GM12878 (cell line): ENCODE measurements around the gene DHCR7. TPM values are rescaled to one million over a fixed set of nuclear protein-coding genes. Genes with fewer than 3 reads are reported as not detected.

Experiments used
- ATAC-seq: fragments of 200-7000 bp; cut with Tn5 transposase; 3 replicates; pipeline ENCODE4 v1.9.1; 2020; ENCODE audit warnings: mild to moderate bottlenecking, moderate library complexity
- BruUV-seq: library from RNA; stranded (reverse); fragments of 400-500 nt; replicated peaks from 2 replicates; lab custom pipeline; 2021; lab: Mats Ljungman, UMichigan
- CTCF ChIA-PET: fragments of 300-600 bp; sonication (Branson Sonifier 250); formaldehyde crosslinking; extraction: SDS; loops from one replicate; lab custom pipeline; 2021; ENCODE audit warnings: inconsistent platforms; lab: Yijun Ruan, JAX
- POLR2A ChIA-PET: fragments of 350-600 bp; formaldehyde crosslinking; extraction: SDS; loops from one replicate; lab custom pipeline; 2021; ENCODE audit warnings: inconsistent platforms; lab: Charles Lee
- RAD21 ChIA-PET: fragments of 300-600 bp; sonication (Branson Sonifier 250); formaldehyde crosslinking; loops from one replicate; lab custom pipeline; 2023; ENCODE audit warnings: antibody characterized with exemption; ENCODE audit not compliant: unreplicated experiment; lab: Charles Lee
- SMC1A ChIA-PET: fragments of 300-600 bp; sonication (Branson Sonifier 250); formaldehyde crosslinking; loops from one replicate; lab custom pipeline; 2023; ENCODE audit not compliant: unreplicated experiment, uncharacterized antibody; lab: Charles Lee
- DNase-seq: peaks from one replicate; pipeline ENCODE4 v3.0.0-alpha.2; 2011; ENCODE audit warnings: low read depth, low spot score
- FAIRE-seq: peaks from 3 replicates; lab custom pipeline; 2011; peaks lifted over from hg19 to GRCh38; lab: Jason Lieb, UNC
- H2AFZ ChIP-seq: 2 replicates; pipeline ENCODE4 v1.6.0; 2011; ENCODE audit warnings: low read depth, low read length, control low read depth; ENCODE audit not compliant: control insufficient read depth
- H3K27ac ChIP-seq: 2 replicates; pipeline ENCODE4 v1.5.1; 2011; ENCODE audit warnings: control low read depth; ENCODE audit not compliant: control insufficient read depth, insufficient read depth
- H3K27me3 ChIP-seq, 2 experiments: replicated peaks in 1 of 2; 2 replicates each; pipeline versions ENCODE4 v1.6.0 to v1.6.1; 2011; ENCODE audit warnings: low read length in 1 of 2; ENCODE audit not compliant: control insufficient read depth in 2 of 2, insufficient read depth in 2 of 2
- H3K36me3 ChIP-seq, 2 experiments: 2 replicates each; pipeline ENCODE4 v1.5.1; 2011; ENCODE audit warnings: low read length in 1 of 2; ENCODE audit not compliant: control insufficient read depth in 2 of 2, insufficient read depth in 2 of 2
- H3K4me1 ChIP-seq: 2 replicates; pipeline ENCODE4 v1.6.1; 2011; ENCODE audit warnings: mild to moderate bottlenecking, low read length, moderate library complexity, mixed read lengths; ENCODE audit not compliant: control insufficient read depth, insufficient read depth
- H3K4me2 ChIP-seq: 2 replicates; pipeline ENCODE4 v1.6.0; 2011; ENCODE audit warnings: control low read depth; ENCODE audit not compliant: control insufficient read depth, insufficient read depth
- H3K4me3 ChIP-seq: fragments of 200-600 bp; sonication (generic); 2 replicates; pipeline ENCODE4 v1.5.1; 2016
- H3K79me2 ChIP-seq: 2 replicates; pipeline ENCODE4 v1.6.0; 2011; ENCODE audit warnings: low read length; ENCODE audit not compliant: control insufficient read depth, insufficient read depth
- H3K9ac ChIP-seq: 2 replicates; pipeline ENCODE4 v1.8.0; 2011; ENCODE audit warnings: low read length, control low read depth, mixed read lengths; ENCODE audit not compliant: control insufficient read depth, insufficient read depth
- H3K9me3 ChIP-seq: replicated peaks from 3 replicates; pipeline ENCODE4 v1.5.1; 2011; ENCODE audit warnings: mild to moderate bottlenecking, low read length; ENCODE audit not compliant: control insufficient read depth, insufficient read depth
- H4K20me1 ChIP-seq: 2 replicates; pipeline ENCODE4 v1.6.0; 2011; ENCODE audit not compliant: control insufficient read depth, insufficient read depth
- DPF2 ChIP-seq: fragments of 450-650 bp; IDR thresholded peaks from 2 replicates; pipeline ENCODE4 v1.6.1; 2017; ENCODE audit warnings: mild to moderate bottlenecking
- HCFC1 ChIP-seq: fragments of 150-350 bp; IDR thresholded peaks from 2 replicates; pipeline ENCODE4 v1.6.1; 2014; ENCODE audit warnings: low read length
- IKZF2 ChIP-seq, 2 experiments: fragments of 450-650 bp; IDR thresholded peaks; 2 replicates each; pipeline ENCODE4 v1.6.1; 2017; ENCODE audit warnings: mild to moderate bottlenecking in 2 of 2, moderate library complexity in 2 of 2
- IRF4 ChIP-seq: IDR thresholded peaks from 2 replicates; pipeline ENCODE4 v1.6.1; 2011; ENCODE audit warnings: low read depth, low read length
- KAT2A ChIP-seq: conservative IDR thresholded peaks from 2 replicates; pipeline ENCODE4 v1.6.1; 2011; ENCODE audit warnings: low read depth, low read length; ENCODE audit not compliant: control insufficient read depth
- KDM1A ChIP-seq: fragments of 200-600 bp; sonication (generic); IDR thresholded peaks from 2 replicates; pipeline ENCODE4 v1.6.1; 2016; ENCODE audit warnings: borderline replicate concordance
- MYB ChIP-seq: fragments of 150-350 bp; IDR thresholded peaks from 2 replicates; pipeline ENCODE4 v1.6.1; 2014; ENCODE audit warnings: mild to moderate bottlenecking, low read depth, low read length, borderline replicate concordance
- MYC ChIP-seq: IDR thresholded peaks from 2 replicates; pipeline ENCODE4 v1.6.1; 2011; ENCODE audit warnings: mild to moderate bottlenecking, low read length, moderate library complexity, inconsistent platforms; ENCODE audit not compliant: insufficient read depth, insufficient replicate concordance, insufficient read length, severe bottlenecking
- RELA ChIP-seq: fragments of 450-650 bp; IDR thresholded peaks from 2 replicates; pipeline ENCODE4 v1.8.0; 2014; ENCODE audit warnings: borderline replicate concordance; ENCODE audit not compliant: partially characterized antibody
- SREBF2 ChIP-seq: IDR thresholded peaks from 2 replicates; pipeline ENCODE4 v1.6.1; 2012; ENCODE audit warnings: mild to moderate bottlenecking, low read length
- SRF ChIP-seq, 2 experiments: IDR thresholded peaks; 2 replicates each; pipeline ENCODE4 v1.6.1; 2011; ENCODE audit warnings: low read depth in 2 of 2, low read length in 2 of 2, mild to moderate bottlenecking in 1 of 2, moderate library complexity in 1 of 2
- TAF1 ChIP-seq: IDR thresholded peaks from 2 replicates; pipeline ENCODE4 v1.6.1; 2011; ENCODE audit warnings: mild to moderate bottlenecking, low read depth, low read length, borderline replicate concordance
- ZNF217 ChIP-seq: fragments of 450-650 bp; IDR thresholded peaks from 2 replicates; pipeline ENCODE4 v1.6.1; 2017; ENCODE audit warnings: antibody characterized with exemption, mild to moderate bottlenecking
- WGBS: methylation state at CpG from one replicate; pipeline ENCODE4 v1.1.6; 2016; ENCODE audit warnings: low lambda C conversion rate; ENCODE audit not compliant: insufficient replicate concordance, insufficient coverage; ENCODE audit errors: missing lambda C conversion rate; 5-methylcytosine and 5-hydroxymethylcytosine counted together
- in situ Hi-C: fragments of 300-500 bp; cut with MboI; formaldehyde crosslinking; loops from 9 replicates; pipeline ENCODE4 v1.14.3; 2018; ENCODE audit warnings: mixed read lengths
- intact Hi-C: fragments of 100-400 bp; cut with micrococcal nuclease; formaldehyde crosslinking; loops from one replicate; pipeline ENCODE4 v1.14.2; 2022; ENCODE audit not compliant: unreplicated experiment
- polyA plus RNA-seq, 11 experiments: library from polyadenylated mRNA; depleted of rRNA in 4 of 11; unstranded in 6 of 11; stranded (reverse) in 5 of 11; fragments of >200 nt; fragmentation: Nextera tagmentation in 4 of 11; fragmentation: Illumina TruSeq in 1 of 11; extraction: Ambion mirVana in 4 of 11; extraction: Trizol in 1 of 11; gene quantifications; 1 replicate in 1 of 11; 2 replicates in 10 of 11; pipeline versions ENCODE4 v1.2.1 to v1.2.3, GENCODE V29; 2011 to 2016; ENCODE audit warnings: inconsistent platforms in 2 of 11, missing spikeins in 2 of 11, low read depth in 1 of 11
- total RNA-seq, 4 experiments: library from RNA; depleted of rRNA in 3 of 4; stranded (reverse); fragments of >200 nt in 3 of 4; fragmentation: Illumina TruSeq in 1 of 4; extraction: Trizol in 1 of 4; gene quantifications; 2 replicates each; pipeline versions ENCODE4 v1.2.1 to v1.2.3, GENCODE V29; 2013 to 2021
- TF ChIP-seq, protein P1 (sequence below), 3 experiments: IDR thresholded peaks in 2 of 3; conservative IDR thresholded peaks in 1 of 3; 2 replicates each; pipeline ENCODE4 v1.5.1; 2011; ENCODE audit warnings: low read depth in 3 of 3, low read length in 3 of 3, mild to moderate bottlenecking in 3 of 3, control low read depth in 2 of 3, moderate library complexity in 2 of 3, inconsistent platforms in 1 of 3, mixed read lengths in 1 of 3; ENCODE audit not compliant: control insufficient read depth in 2 of 3, insufficient read depth in 1 of 3; ENCODE audit errors: extremely low read depth in 1 of 3
- TF ChIP-seq, protein P2 (sequence below): IDR thresholded peaks from 2 replicates; pipeline ENCODE4 v1.6.1; 2012; ENCODE audit warnings: improper control_type of control experiment, low read depth, low read length; ENCODE audit not compliant: insufficient replicate concordance
- TF ChIP-seq, protein P3 (sequence below): IDR thresholded peaks from 2 replicates; pipeline ENCODE4 v1.6.1; 2011; ENCODE audit warnings: low read depth, low read length, improper control_type of control experiment, borderline replicate concordance

Gene DHCR7
- total and polyA plus RNA-seq, 10 of the 15 experiments (the other 5 are each of a cell fraction or from before 2014, with no cell fraction given), result 4.2 to 115 (median 57.8) TPM

DNA sequence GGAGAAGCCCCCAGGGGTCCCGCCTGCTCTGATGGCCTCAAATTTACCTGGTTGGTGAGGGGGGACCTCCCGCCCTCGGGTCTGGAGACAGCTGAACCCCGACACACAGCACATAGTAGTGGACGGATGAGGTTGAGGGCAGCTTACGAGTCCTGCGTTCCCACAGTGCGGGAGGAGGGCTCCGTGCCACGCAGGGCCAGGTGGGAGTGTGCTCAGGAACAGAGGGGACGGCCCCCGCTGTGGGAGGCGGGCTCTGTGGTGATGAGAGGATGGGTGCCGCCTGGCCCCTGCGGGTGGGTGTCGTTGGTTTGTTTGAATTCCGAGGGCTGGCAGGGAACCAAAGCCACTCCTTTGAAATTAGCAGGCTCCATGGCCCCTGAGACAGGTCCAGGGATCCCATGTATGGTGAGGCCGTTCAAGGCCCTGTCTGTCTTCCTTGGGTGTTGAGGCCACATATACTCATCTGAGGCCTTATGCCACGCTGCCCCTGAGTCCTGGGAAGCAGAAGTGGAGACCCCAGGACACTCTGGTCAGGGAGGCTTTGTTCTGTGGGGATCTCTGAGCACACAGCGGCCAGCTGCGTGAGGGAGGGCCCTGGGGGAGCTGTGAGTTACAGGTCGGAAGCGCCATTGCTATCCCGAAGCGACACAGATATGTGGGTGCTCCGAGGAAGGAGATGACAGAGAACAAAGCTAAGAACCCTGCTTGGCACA lies 26.7 kb upstream of the DHCR7 start:
- H3K36me3 ChIP-seq, result peaks cover 20 to 32% of the 10 kb centered on the region in 2 experiments

More for the DNA sequence above, 26.7 kb upstream of the DHCR7 start:
- CTCF ChIA-PET, result no interaction called here
- no peaks in the 10 kb centered on the region for H4K20me1 ChIP-seq
- H3K27ac ChIP-seq, result no peak overlapping the region
- POLR2A ChIA-PET, result no interaction called here
- in situ Hi-C loops (no loop called here), intact Hi-C loops (no loop called here)
- no peaks in the 10 kb centered on the region for H3K4me1 ChIP-seq
- TF ChIP-seq IKZF2 (IDR thresholded peaks at IDR 0.05) (no peak), ZNF217 (no peak), KDM1A (no peak), TAF1 (no peak), DPF2 (no peak), HCFC1 (no peak), SRF (IDR thresholded peaks at IDR 0.05; ENCODE audit: low read depth in 2 of 2, low read length in 2 of 2) (no peak), MYC (no peak), RELA (no peak), IRF4 (no peak), SREBF2 (no peak), KAT2A (no peak), MYB (no peak)
- TF ChIP-seq, protein P1, sequence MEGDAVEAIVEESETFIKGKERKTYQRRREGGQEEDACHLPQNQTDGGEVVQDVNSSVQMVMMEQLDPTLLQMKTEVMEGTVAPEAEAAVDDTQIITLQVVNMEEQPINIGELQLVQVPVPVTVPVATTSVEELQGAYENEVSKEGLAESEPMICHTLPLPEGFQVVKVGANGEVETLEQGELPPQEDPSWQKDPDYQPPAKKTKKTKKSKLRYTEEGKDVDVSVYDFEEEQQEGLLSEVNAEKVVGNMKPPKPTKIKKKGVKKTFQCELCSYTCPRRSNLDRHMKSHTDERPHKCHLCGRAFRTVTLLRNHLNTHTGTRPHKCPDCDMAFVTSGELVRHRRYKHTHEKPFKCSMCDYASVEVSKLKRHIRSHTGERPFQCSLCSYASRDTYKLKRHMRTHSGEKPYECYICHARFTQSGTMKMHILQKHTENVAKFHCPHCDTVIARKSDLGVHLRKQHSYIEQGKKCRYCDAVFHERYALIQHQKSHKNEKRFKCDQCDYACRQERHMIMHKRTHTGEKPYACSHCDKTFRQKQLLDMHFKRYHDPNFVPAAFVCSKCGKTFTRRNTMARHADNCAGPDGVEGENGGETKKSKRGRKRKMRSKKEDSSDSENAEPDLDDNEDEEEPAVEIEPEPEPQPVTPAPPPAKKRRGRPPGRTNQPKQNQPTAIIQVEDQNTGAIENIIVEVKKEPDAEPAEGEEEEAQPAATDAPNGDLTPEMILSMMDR (IDR thresholded peaks at IDR 0.05 in 2 of 3, conservative IDR thresholded peaks at IDR 0.05 in 1 of 3; ENCODE audit: control insufficient read depth in 2 of 3, extremely low read depth in 1 of 3, insufficient read depth in 1 of 3, low read depth in 3 of 3, low read length in 3 of 3), result no peak
- TF ChIP-seq, protein P2, sequence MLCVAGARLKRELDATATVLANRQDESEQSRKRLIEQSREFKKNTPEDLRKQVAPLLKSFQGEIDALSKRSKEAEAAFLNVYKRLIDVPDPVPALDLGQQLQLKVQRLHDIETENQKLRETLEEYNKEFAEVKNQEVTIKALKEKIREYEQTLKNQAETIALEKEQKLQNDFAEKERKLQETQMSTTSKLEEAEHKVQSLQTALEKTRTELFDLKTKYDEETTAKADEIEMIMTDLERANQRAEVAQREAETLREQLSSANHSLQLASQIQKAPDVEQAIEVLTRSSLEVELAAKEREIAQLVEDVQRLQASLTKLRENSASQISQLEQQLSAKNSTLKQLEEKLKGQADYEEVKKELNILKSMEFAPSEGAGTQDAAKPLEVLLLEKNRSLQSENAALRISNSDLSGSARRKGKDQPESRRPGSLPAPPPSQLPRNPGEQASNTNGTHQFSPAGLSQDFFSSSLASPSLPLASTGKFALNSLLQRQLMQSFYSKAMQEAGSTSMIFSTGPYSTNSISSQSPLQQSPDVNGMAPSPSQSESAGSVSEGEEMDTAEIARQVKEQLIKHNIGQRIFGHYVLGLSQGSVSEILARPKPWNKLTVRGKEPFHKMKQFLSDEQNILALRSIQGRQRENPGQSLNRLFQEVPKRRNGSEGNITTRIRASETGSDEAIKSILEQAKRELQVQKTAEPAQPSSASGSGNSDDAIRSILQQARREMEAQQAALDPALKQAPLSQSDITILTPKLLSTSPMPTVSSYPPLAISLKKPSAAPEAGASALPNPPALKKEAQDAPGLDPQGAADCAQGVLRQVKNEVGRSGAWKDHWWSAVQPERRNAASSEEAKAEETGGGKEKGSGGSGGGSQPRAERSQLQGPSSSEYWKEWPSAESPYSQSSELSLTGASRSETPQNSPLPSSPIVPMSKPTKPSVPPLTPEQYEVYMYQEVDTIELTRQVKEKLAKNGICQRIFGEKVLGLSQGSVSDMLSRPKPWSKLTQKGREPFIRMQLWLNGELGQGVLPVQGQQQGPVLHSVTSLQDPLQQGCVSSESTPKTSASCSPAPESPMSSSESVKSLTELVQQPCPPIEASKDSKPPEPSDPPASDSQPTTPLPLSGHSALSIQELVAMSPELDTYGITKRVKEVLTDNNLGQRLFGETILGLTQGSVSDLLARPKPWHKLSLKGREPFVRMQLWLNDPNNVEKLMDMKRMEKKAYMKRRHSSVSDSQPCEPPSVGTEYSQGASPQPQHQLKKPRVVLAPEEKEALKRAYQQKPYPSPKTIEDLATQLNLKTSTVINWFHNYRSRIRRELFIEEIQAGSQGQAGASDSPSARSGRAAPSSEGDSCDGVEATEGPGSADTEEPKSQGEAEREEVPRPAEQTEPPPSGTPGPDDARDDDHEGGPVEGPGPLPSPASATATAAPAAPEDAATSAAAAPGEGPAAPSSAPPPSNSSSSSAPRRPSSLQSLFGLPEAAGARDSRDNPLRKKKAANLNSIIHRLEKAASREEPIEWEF, result no peak
- TF ChIP-seq, protein P3, sequence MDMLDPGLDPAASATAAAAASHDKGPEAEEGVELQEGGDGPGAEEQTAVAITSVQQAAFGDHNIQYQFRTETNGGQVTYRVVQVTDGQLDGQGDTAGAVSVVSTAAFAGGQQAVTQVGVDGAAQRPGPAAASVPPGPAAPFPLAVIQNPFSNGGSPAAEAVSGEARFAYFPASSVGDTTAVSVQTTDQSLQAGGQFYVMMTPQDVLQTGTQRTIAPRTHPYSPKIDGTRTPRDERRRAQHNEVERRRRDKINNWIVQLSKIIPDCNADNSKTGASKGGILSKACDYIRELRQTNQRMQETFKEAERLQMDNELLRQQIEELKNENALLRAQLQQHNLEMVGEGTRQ, result no peak
- no peak overlapping the region for H2AFZ ChIP-seq
- SMC1A ChIA-PET, result no interaction called here
- H3K27me3 ChIP-seq, result no peaks in the 10 kb centered on the region
- no peak overlapping the region for H3K4me3 ChIP-seq
- H3K79me2 ChIP-seq, result no peaks in the 10 kb centered on the region
- ATAC-seq (no peak), FAIRE-seq (no peak), DNase-seq (no peak)
- no peak overlapping the region for H3K4me2 ChIP-seq
- BruUV-seq, result no TSS peak
- 97% methylated on average over 26 of the region's 26 CpGs for WGBS
- RAD21 ChIA-PET, result no interaction called here
- no peak overlapping the region for H3K9ac ChIP-seq
- no peaks in the 10 kb centered on the region for H3K9me3 ChIP-seq
